Sigmoid colon (tissue), 4 donors: ENCODE results near the gene KIAA1614.
A peak's percentile ranks its signal among the peaks of the same experiment; 100 is the strongest.

Experiments used
- POLR2A ChIP-seq, 2 donors: fragments of 450-650 bp; IDR thresholded peaks; one replicate each; pipeline ENCODE4 v1.6.1; 2016; ENCODE audit warnings: antibody characterized with exemption in 2 of 2, mild to moderate bottlenecking in 2 of 2, moderate library complexity in 2 of 2
- POLR2AphosphoS5 ChIP-seq, 4 donors: sonication (generic); formaldehyde crosslinking; IDR thresholded peaks; one replicate each; pipeline ENCODE4 v1.6.1; 2017; ENCODE audit warnings: antibody characterized with exemption in 4 of 4
- TF ChIP-seq, protein P1 (sequence below), 4 experiments: fragments of 450-650 bp in 3 of 4; fragments of 200-600 bp in 1 of 4; IDR thresholded peaks; one replicate each; pipeline ENCODE4 v1.5.1; 2016 to 2019; ENCODE audit warnings: antibody characterized with exemption in 4 of 4, mild to moderate bottlenecking in 3 of 4, moderate library complexity in 2 of 4

DNA sequence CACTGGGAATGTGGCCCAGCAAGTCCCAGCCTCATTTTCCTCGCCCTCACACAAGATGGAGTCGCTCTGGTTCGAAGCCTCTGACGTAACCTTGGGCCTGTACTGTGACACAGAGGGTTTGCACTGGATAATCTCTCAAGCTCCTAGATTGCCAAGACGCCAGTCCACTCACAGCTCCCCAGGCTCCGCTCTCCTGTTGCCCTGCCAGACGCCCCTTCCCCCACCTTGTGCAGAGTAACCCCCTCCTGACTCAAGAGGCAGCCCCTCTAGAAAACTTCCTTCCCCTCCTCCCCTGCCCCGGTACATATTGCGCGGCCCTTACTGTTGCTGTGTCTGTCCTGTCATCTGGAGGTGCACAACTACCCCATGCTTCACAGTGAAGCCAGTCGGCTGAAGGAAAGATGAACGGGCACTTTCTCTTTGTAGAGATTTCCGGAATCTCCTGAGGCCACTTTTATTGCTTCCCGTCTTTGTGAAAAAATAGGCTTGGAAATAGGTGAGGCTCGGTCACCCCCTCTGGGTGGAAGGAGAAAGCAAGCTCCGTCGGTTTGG, 981 bp upstream of the KIAA1614 start:
- TF ChIP-seq POLR2A (IDR thresholded peaks at IDR 0.05), result no peak
- TF ChIP-seq, protein P1, sequence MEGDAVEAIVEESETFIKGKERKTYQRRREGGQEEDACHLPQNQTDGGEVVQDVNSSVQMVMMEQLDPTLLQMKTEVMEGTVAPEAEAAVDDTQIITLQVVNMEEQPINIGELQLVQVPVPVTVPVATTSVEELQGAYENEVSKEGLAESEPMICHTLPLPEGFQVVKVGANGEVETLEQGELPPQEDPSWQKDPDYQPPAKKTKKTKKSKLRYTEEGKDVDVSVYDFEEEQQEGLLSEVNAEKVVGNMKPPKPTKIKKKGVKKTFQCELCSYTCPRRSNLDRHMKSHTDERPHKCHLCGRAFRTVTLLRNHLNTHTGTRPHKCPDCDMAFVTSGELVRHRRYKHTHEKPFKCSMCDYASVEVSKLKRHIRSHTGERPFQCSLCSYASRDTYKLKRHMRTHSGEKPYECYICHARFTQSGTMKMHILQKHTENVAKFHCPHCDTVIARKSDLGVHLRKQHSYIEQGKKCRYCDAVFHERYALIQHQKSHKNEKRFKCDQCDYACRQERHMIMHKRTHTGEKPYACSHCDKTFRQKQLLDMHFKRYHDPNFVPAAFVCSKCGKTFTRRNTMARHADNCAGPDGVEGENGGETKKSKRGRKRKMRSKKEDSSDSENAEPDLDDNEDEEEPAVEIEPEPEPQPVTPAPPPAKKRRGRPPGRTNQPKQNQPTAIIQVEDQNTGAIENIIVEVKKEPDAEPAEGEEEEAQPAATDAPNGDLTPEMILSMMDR (IDR thresholded peaks at IDR 0.05), result no peak
- peak in 3 of 4 donors; percentile 32 to 67 (median 37) for TF ChIP-seq POLR2AphosphoS5 (IDR thresholded peaks at IDR 0.05)
